ENCODE data around the gene NAT14. TPM values are rescaled to one million over a fixed set of nuclear protein-coding genes. Genes with fewer than 3 reads are reported as not detected.

NAT14 gene
- total and polyA plus RNA-seq, 2 donors (not counting 3 experiments of a cell fraction or from before 2014, with no cell fraction given), result 39.1 to 44.7 TPM

DNA sequence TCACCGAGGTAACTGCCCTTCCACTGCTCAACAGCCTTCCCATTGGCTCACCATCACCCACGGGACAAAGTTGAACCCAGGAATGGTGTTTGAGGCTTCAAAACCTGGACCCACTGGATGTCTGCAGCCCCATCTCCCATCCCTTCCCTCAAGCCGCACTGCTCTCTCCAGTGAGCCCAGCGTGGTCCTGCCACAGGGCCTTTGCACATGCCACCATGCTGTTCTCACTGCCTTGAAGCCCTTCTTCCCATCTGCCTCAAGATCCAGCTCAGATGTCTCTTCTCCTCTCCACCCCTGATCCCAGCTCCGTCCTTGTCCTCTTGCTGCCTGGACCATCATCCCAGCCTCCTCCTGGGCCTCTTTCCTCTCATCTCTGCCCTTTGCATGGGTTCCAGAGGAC, 45.9 kb upstream of the NAT14 start:
- no peaks in the 10 kb centered on the region for H3K4me1 ChIP-seq (ENCODE audit: control insufficient read depth, extremely low read depth, insufficient read depth, low read length)

More for the DNA sequence above, 45.9 kb upstream of the NAT14 start:
- H3K9me1 ChIP-seq (replicated peaks; ENCODE audit: control insufficient read depth, extremely low read depth, insufficient read depth, low read length), result no peaks in the 10 kb centered on the region
- BruUV-seq (replicated peaks), result no TSS peak
- H3K9me3 ChIP-seq (replicated peaks; ENCODE audit: control insufficient read depth, insufficient read depth, low read length), result no peaks in the 10 kb centered on the region
- FAIRE-seq (no peak), DNase-seq (ENCODE audit: low read depth, low spot score) (no peak)
- no peak overlapping the region for H3K9ac ChIP-seq (replicated peaks; ENCODE audit: extremely low read depth, insufficient read depth, low read length)
- H3K4me3 ChIP-seq (replicated peaks in 1 of 3; ENCODE audit: insufficient read depth in 1 of 3, low read depth in 1 of 3, low read length in 3 of 3), result no peak overlapping the region
- no peak overlapping the region for H2AFZ ChIP-seq (ENCODE audit: low read depth, low read length)
- H3K27ac ChIP-seq (ENCODE audit: insufficient read depth, low read depth, low read length), result no peak overlapping the region
- H3K36me3 ChIP-seq (ENCODE audit: control insufficient read depth in 2 of 2, extremely low read depth in 1 of 2, insufficient read depth in 2 of 2, low read length in 2 of 2), result no peaks in the 10 kb centered on the region
- POLR2A ChIA-PET, result no interaction called here
- CTCF ChIA-PET, result interaction anchor here (1.1 kb wide), 1 partner anchor 28 kb away, joined by 3 read pairs; no protein-coding TSS in a partner anchor
- no peaks in the 10 kb centered on the region for H4K20me1 ChIP-seq (replicated peaks; ENCODE audit: control insufficient read depth, extremely low read depth, insufficient read depth, low read length)
- H3K79me2 ChIP-seq (ENCODE audit: control insufficient read depth, insufficient read depth, low read length), result no peaks in the 10 kb centered on the region
- H3K4me2 ChIP-seq (ENCODE audit: insufficient read depth, low read length), result no peak overlapping the region
- TF ChIP-seq GATA2 (IDR thresholded peaks at IDR 0.05; ENCODE audit: insufficient read depth, insufficient read length, low read depth, low read length) (no peak), MAX (IDR thresholded peaks at IDR 0.05; ENCODE audit: insufficient read depth, insufficient read length) (no peak), FOS (IDR thresholded peaks at IDR 0.05; ENCODE audit: borderline replicate concordance, insufficient read depth, low read length) (no peak), JUN (IDR thresholded peaks at IDR 0.05; ENCODE audit: borderline replicate concordance, insufficient read depth, insufficient read length, low read depth) (no peak), CTCF (IDR thresholded peaks at IDR 0.05; ENCODE audit: extremely low read depth in 1 of 2, insufficient read depth in 1 of 2, low read depth in 1 of 2, low read length in 2 of 2) (no peak), POLR2A (IDR thresholded peaks at IDR 0.05; ENCODE audit: low read depth, low read length) (no peak), EZH2 (IDR thresholded peaks at IDR 0.05; ENCODE audit: borderline replicate concordance, low read depth, low read length, severe bottlenecking) (no peak), POLR2AphosphoS5 (IDR thresholded peaks at IDR 0.05; ENCODE audit: insufficient read depth, low read depth, low read length) (no peak), MYC (IDR thresholded peaks at IDR 0.05; ENCODE audit: low read depth, low read length) (no peak)
- dilution Hi-C loops (cut with MboI; ENCODE audit: extremely low pct_ligation_motif_present, low sequenced_read_pairs), result no loop called here
- intact Hi-C loops (cut with micrococcal nuclease), result no loop called here
- peaks cover 27 to 31% of the 10 kb centered on the region in 2 experiments for H3K27me3 ChIP-seq (ENCODE audit: control insufficient read depth in 2 of 2, insufficient read depth in 2 of 2, low read length in 2 of 2)
